ENCODE measurements around the gene UTRN. TPM values are rescaled to one million over a fixed set of nuclear protein-coding genes. Genes with fewer than 3 reads are reported as not detected.
A peak's percentile ranks its signal among the peaks of the same experiment; 100 is the strongest.

UTRN gene
- total RNA-seq, 4 donors from 2014 or later, result 98.6 to 112 (median 102) TPM

DNA sequence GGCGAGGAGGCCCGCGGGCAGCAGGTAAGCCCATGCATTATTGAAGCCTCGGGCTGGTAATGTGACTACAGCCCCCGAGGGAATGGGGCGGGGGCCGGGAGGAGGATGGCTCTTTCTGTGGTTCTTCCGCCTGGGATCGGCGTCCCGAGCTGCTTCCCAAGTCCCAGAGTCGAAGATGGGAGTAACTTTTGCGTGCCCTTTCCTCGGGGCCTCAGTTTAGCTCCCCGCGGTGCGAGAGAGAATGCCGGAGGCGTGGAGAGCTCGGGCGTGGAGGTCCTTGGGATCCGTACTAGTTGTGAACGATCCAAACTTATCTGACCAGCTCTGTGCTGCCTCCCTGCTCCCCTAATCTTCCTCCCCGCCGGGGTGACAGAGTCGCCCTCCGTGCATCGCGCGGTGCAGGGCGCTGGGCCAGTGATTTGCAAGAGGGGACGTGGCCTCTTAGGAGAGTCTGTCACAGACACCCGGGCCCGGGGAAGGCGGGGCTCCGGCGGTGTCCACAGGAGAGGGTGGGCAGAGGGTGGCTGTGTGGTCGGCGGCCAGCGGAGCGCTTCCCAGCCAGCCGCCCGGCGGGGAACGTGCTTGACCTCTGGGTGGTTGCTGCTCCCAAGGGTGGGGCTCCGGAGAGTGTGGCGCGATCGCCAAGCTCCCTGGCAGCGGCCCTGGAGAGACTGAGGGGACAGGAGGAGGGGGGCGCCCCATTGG, 815 bp downstream of the UTRN start:
- peak overlapping the region; percentile 76 to 93 (median 88) for H3K4me3 ChIP-seq
- intact Hi-C loops (cut with DNase I), result loop anchor here (2.0 to 5.0 kb wide), 3 partner anchors 69 to 196 kb away; no protein-coding TSS in a partner anchor

DNA sequence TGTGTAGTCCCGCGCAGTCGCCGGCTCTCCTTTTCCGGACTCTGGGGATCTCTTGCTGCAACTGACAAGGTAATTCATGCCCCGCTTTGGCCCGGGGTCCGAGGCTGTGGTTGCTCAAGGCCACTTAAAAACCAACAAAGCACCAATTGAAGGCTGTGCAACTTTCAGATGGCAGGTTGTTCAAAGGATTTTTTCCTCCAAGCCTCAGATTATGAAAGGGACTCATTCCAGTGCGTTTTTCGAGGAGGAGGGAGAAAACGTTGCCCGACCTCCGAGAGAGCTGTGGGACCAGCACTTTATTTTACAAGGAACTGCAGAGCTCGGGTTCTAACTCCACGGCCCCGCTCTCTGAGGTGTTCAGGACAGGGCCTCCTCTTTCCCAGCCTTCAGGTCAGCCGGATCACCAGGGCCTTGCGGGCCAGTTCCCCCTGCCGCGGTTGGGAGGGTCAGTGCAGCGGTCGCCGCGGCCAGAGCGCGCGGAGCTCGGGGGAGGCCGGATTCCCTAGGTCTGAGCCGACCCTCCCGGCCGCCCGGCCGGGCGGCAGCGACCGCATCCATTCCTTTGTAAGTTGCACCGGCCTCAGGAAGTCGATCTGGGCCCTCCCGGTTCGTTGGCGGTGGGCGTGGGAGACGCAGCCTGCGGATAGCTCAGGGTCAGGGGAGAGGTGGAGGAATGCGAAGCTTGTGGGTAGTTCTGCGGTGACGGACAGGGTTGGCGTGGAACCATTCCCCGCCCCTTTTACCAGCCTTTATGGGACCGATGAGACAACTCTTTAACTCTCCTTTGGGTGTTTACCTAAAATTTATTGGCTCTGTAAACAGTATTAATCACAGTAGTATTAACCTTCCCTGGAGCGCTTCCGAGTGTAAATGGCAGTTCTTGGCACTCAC, 1.6 kb downstream of the UTRN start:
- Histone ChIP-seq H3K9me3 (no peaks in the 10 kb centered on the region), H3K27ac (replicated peaks in 1 of 4) (peak overlapping the region; percentile 91 to 97 (median 96)), H3K4me1 (peaks cover 14 to 30% (median 26%) of the 10 kb centered on the region in 4 donors), H3K4me3 (peak overlapping the region; percentile 76 to 93 (median 88)), H3K27me3 (no peaks in the 10 kb centered on the region), H3K36me3 (peaks cover 0 to under 1% (median 0%) of the 10 kb centered on the region in 4 donors)
- no peak for TF ChIP-seq EP300 (IDR thresholded peaks at IDR 0.05)
- no peak for TF ChIP-seq POLR2A (IDR thresholded peaks at IDR 0.05; ENCODE audit: low read depth)
- TF ChIP-seq POLR2AphosphoS5 (IDR thresholded peaks at IDR 0.05), result peak; percentile 15 to 59
- TF ChIP-seq, protein P1, sequence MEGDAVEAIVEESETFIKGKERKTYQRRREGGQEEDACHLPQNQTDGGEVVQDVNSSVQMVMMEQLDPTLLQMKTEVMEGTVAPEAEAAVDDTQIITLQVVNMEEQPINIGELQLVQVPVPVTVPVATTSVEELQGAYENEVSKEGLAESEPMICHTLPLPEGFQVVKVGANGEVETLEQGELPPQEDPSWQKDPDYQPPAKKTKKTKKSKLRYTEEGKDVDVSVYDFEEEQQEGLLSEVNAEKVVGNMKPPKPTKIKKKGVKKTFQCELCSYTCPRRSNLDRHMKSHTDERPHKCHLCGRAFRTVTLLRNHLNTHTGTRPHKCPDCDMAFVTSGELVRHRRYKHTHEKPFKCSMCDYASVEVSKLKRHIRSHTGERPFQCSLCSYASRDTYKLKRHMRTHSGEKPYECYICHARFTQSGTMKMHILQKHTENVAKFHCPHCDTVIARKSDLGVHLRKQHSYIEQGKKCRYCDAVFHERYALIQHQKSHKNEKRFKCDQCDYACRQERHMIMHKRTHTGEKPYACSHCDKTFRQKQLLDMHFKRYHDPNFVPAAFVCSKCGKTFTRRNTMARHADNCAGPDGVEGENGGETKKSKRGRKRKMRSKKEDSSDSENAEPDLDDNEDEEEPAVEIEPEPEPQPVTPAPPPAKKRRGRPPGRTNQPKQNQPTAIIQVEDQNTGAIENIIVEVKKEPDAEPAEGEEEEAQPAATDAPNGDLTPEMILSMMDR (IDR thresholded peaks at IDR 0.05), result no peak
- intact Hi-C loops (cut with DNase I), result loop anchor here (2.0 to 5.0 kb wide), 3 partner anchors 70 to 196 kb away; no protein-coding TSS in a partner anchor
- under 1% methylated on average over 20 of the region's 53 CpGs for WGBS
- DNase-seq (ENCODE audit: extremely low spot score), result no peak

More for the DNA sequence above, 815 bp downstream of the UTRN start:
- peak overlapping the region; percentile 91 to 97 (median 96) for H3K27ac ChIP-seq (replicated peaks in 1 of 4)
- no peaks in the 10 kb centered on the region for H3K27me3 ChIP-seq
- no peaks in the 10 kb centered on the region for H3K36me3 ChIP-seq
- peak; percentile 93 for DNase-seq (ENCODE audit: extremely low spot score)
- peaks cover 14 to 24% (median 22%) of the 10 kb centered on the region in 4 donors for H3K4me1 ChIP-seq
- WGBS, result 0% methylated on average over 15 of the region's 51 CpGs
- TF ChIP-seq EP300 (IDR thresholded peaks at IDR 0.05) (no peak), POLR2A (IDR thresholded peaks at IDR 0.05; ENCODE audit: low read depth) (peak; percentile 43), POLR2AphosphoS5 (IDR thresholded peaks at IDR 0.05) (peak in 1 of 2 donors; percentile 69)
- H3K9me3 ChIP-seq, result no peaks in the 10 kb centered on the region

DNA sequence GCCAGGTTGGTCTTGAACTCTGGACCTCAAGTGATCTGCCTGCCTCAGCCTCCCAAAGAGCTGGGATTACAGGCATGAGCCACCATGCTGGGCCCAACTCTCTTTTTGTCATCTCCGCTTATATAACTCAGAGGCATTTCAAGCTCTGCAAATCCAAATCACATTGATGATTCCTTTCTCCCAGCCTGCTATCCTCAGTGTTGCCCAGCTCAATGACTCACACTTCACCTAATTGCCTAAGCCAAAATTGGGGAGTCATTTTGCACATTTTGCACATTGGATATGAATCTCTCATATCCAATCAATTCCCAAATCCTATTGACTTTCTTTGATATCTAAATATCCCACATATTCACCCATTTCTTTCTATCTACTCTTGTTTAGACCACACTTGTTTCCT, 3.9 kb downstream of the UTRN start:
- TF ChIP-seq, protein P1 (IDR thresholded peaks at IDR 0.05), result no peak
- TF ChIP-seq EP300 (IDR thresholded peaks at IDR 0.05) (no peak), POLR2AphosphoS5 (IDR thresholded peaks at IDR 0.05) (no peak), POLR2A (IDR thresholded peaks at IDR 0.05; ENCODE audit: low read depth) (no peak)
- intact Hi-C loops (cut with DNase I), result loop anchor here (5.0 kb wide), 2 partner anchors 187 to 193 kb away; no protein-coding TSS in a partner anchor
- Histone ChIP-seq H3K4me1 (peaks cover 18 to 30% (median 21%) of the 10 kb centered on the region in 4 donors), H3K27me3 (no peaks in the 10 kb centered on the region), H3K9me3 (no peaks in the 10 kb centered on the region), H3K36me3 (peaks cover 0 to 10% (median 0%) of the 10 kb centered on the region in 4 donors), H3K27ac (replicated peaks in 1 of 4) (no peak overlapping the region), H3K4me3 (no peak overlapping the region)
- WGBS, result 94% methylated on average over 1 of the region's 1 CpG
- DNase-seq (ENCODE audit: extremely low spot score), result no peak

DNA sequence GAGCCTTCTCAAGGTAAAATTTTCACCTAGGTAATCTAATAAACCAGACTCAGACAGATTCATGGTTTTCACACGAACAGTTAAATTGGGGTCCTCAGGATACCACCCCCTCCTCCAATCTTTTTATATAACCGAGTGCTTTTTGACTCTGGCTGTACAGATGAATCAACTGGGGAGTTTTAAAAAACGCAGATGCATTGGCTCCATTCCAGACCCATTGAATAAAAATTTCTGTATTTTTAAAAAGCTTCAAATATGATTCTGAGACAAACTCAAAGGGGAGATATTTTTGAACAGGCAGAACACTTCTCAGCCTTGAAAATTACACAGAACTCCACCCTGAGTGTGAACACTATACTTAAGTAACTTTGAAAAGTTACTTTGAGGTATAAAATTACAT, 7.2 kb downstream of the UTRN start:
- intact Hi-C loops (cut with DNase I), result no loop called here
- peaks cover 31 to 46% (median 33%) of the 10 kb centered on the region in 4 donors for H3K4me1 ChIP-seq
- TF ChIP-seq, protein P1 (IDR thresholded peaks at IDR 0.05), result no peak
- TF ChIP-seq POLR2A (IDR thresholded peaks at IDR 0.05; ENCODE audit: low read depth) (no peak), POLR2AphosphoS5 (IDR thresholded peaks at IDR 0.05) (no peak), EP300 (IDR thresholded peaks at IDR 0.05) (no peak)

More for the DNA sequence above, 7.2 kb downstream of the UTRN start:
- DNase-seq (ENCODE audit: extremely low spot score), result no peak
- Histone ChIP-seq H3K4me3 (no peak overlapping the region), H3K9me3 (no peaks in the 10 kb centered on the region), H3K27me3 (no peaks in the 10 kb centered on the region), H3K36me3 (peaks cover 0 to 13% (median 5%) of the 10 kb centered on the region in 4 donors), H3K27ac (replicated peaks in 1 of 4) (no peak overlapping the region)
- WGBS, result 60% methylated on average over 3 of the region's 3 CpGs

All from esophagus muscularis mucosa (tissue), 4 donors.